ENCODE results near the gene TPSG1.
"Not testable (repeated sequence)": the region's sequence is repeated elsewhere in the genome, so short reads cannot be mapped to it uniquely, and the experiment has no call there.

The TPSG1 gene

GRCh38 chr16:1193143-1193824 is 31.8 kb downstream of the TPSG1 start:
- DNase-seq: no peak

GRCh38 chr16:1192384-1193073 is 32.5 kb downstream of the TPSG1 start:
- no peak for DNase-seq

GRCh38 chr16:1190789-1191188 is 34.3 kb downstream of the TPSG1 start:
- not testable (repeated sequence) for DNase-seq

- DNase-seq: no peak
Measured at GRCh38 chr16:1189455-1189854, 35.6 kb downstream of the TPSG1 start.

GRCh38 chr16:1188432-1189189 is 36.5 kb downstream of the TPSG1 start:
- DNase-seq: peak; percentile 20

- DNase-seq: not testable (repeated sequence)
Measured at GRCh38 chr16:1185460-1186207, 39.4 kb downstream of the TPSG1 start.

- DNase-seq: no peak
Measured at GRCh38 chr16:1184980-1185379, 40.1 kb downstream of the TPSG1 start.

- no peak for DNase-seq
Measured at GRCh38 chr16:1184156-1184868, 40.8 kb downstream of the TPSG1 start.

GRCh38 chr16:1182950-1183907 is 41.8 kb downstream of the TPSG1 start:
- DNase-seq: no peak

GRCh38 chr16:1182316-1182671 is 42.8 kb downstream of the TPSG1 start:
- DNase-seq: no peak

- no peak for DNase-seq
Measured at GRCh38 chr16:1181404-1182315, 43.4 kb downstream of the TPSG1 start.

GRCh38 chr16:1180549-1181403 is 44.3 kb downstream of the TPSG1 start:
- no peak for DNase-seq

GRCh38 chr16:1178295-1178910 is 46.7 kb downstream of the TPSG1 start:
- no peak for DNase-seq

- DNase-seq: no peak
Measured at GRCh38 chr16:1177750-1178149, 47.3 kb downstream of the TPSG1 start.

- DNase-seq: no peak
Measured at GRCh38 chr16:1177053-1177452, 48.0 kb downstream of the TPSG1 start.

- DNase-seq: no peak
Measured at GRCh38 chr16:1176280-1176897, 48.7 kb downstream of the TPSG1 start.

- no peak for DNase-seq
Measured at GRCh38 chr16:1175566-1176279, 49.3 kb downstream of the TPSG1 start.
